Ammon's horn (tissue), 1 donor: ENCODE data around the gene PLEKHA6.
A peak's percentile ranks its signal among the peaks of the same experiment; 100 is the strongest.

Experiments
- DNase-seq: peaks from one replicate; pipeline ENCODE4 v3.0.0-alpha.2; 2016; ENCODE audit warnings: low spot score

Gene PLEKHA6

GRCh38 chr1:204359474-204360255, at the start of gene PLEKHA6:
TSS of gene PLEKHA6 (minus strand) at chr1:204359929. CDS start at chr1:204273727, 86,202 bp downstream.
- DNase-seq = peak; percentile 80

GRCh38 chr1:204409123-204409522, 49.4 kb upstream of the PLEKHA6 start:
- no peak for DNase-seq

- no peak for DNase-seq
Measured at GRCh38 chr1:204408602-204409001, 48.9 kb upstream of the PLEKHA6 start.

GRCh38 chr1:204408074-204408507, 48.4 kb upstream of the PLEKHA6 start:
- peak; percentile 85 for DNase-seq

GRCh38 chr1:204407295-204407971, 47.7 kb upstream of the PLEKHA6 start:
- no peak for DNase-seq

GRCh38 chr1:204406621-204407020, 46.9 kb upstream of the PLEKHA6 start:
- no peak for DNase-seq

- no peak for DNase-seq
Measured at GRCh38 chr1:204405988-204406387, 46.3 kb upstream of the PLEKHA6 start.

- DNase-seq = no peak
Measured at GRCh38 chr1:204404629-204405028, 44.9 kb upstream of the PLEKHA6 start.

- DNase-seq = no peak
Measured at GRCh38 chr1:204402391-204402790, 42.7 kb upstream of the PLEKHA6 start.

- no peak for DNase-seq
Measured at GRCh38 chr1:204401730-204402129, 42.0 kb upstream of the PLEKHA6 start.

- no peak for DNase-seq
Measured at GRCh38 chr1:204400882-204401510, 41.3 kb upstream of the PLEKHA6 start.

GRCh38 chr1:204398197-204399125, 38.7 kb upstream of the PLEKHA6 start:
- peak; percentile 80 for DNase-seq

- DNase-seq = no peak
Measured at GRCh38 chr1:204396015-204396583, 36.4 kb upstream of the PLEKHA6 start.

GRCh38 chr1:204391629-204392028, 31.9 kb upstream of the PLEKHA6 start:
- DNase-seq = no peak

- no peak for DNase-seq
Measured at GRCh38 chr1:204390751-204391466, 31.2 kb upstream of the PLEKHA6 start.

GRCh38 chr1:204385727-204386126, 26.0 kb upstream of the PLEKHA6 start:
- DNase-seq = no peak

GRCh38 chr1:204384636-204385352, 25.1 kb upstream of the PLEKHA6 start:
- peak; percentile 58 for DNase-seq

- no peak for DNase-seq
Measured at GRCh38 chr1:204383163-204383904, 23.6 kb upstream of the PLEKHA6 start.

GRCh38 chr1:204382714-204383083, 23.0 kb upstream of the PLEKHA6 start:
- DNase-seq = no peak
